Activated CD8-positive, alpha-beta memory T cell treated with anti-CD3 and anti-CD28 coated beads for 24 hours (primary cell): ENCODE data around the gene TSSC4.

Experiments
- DNase-seq: peaks from one replicate; pipeline ENCODE4 v3.0.0-alpha.2; 2020

Gene TSSC4

GRCh38 chr11:2387266-2387987 lies 13.1 kb upstream of the TSSC4 start:
- peak; percentile 72 for DNase-seq

- no peak for DNase-seq
Observed at GRCh38 chr11:2388431-2389376, 11.8 kb upstream of the TSSC4 start.

GRCh38 chr11:2389377-2390026 lies 11.0 kb upstream of the TSSC4 start:
- DNase-seq, result no peak

GRCh38 chr11:2390091-2390724 lies 10.3 kb upstream of the TSSC4 start:
- DNase-seq, result no peak

- DNase-seq, result no peak
Observed at GRCh38 chr11:2390725-2391151, 9.8 kb upstream of the TSSC4 start.

GRCh38 chr11:2391181-2391975 lies 9.2 kb upstream of the TSSC4 start:
- no peak for DNase-seq

- DNase-seq, result no peak
Observed at GRCh38 chr11:2392241-2392959, 8.2 kb upstream of the TSSC4 start.

GRCh38 chr11:2393111-2393868 lies 7.3 kb upstream of the TSSC4 start:
- DNase-seq, result no peak

GRCh38 chr11:2393941-2394817 lies 6.4 kb upstream of the TSSC4 start:
- DNase-seq, result no peak

- DNase-seq, result no peak
Observed at GRCh38 chr11:2394818-2395105, 5.8 kb upstream of the TSSC4 start.

- no peak for DNase-seq
Observed at GRCh38 chr11:2395211-2395730, 5.3 kb upstream of the TSSC4 start.

GRCh38 chr11:2395856-2396255 lies 4.7 kb upstream of the TSSC4 start:
- no peak for DNase-seq

GRCh38 chr11:2396471-2396870 lies 4.1 kb upstream of the TSSC4 start:
- DNase-seq, result no peak

GRCh38 chr11:2397005-2397404 lies 3.5 kb upstream of the TSSC4 start:
- no peak for DNase-seq

- DNase-seq, result no peak
Observed at GRCh38 chr11:2398664-2399355, 1.7 kb upstream of the TSSC4 start.

GRCh38 chr11:2399488-2400068 lies 972 bp upstream of the TSSC4 start:
- no peak for DNase-seq

GRCh38 chr11:2400762-2401435 lies 349 bp downstream of the TSSC4 start:
- no peak for DNase-seq

GRCh38 chr11:2401436-2401984 lies 960 bp downstream of the TSSC4 start:
- no peak for DNase-seq
